GM19397 (cell line): ENCODE data around the gene LMO7.

Experiments
- ATAC-seq: cut with Tn5 transposase; IDR thresholded peaks from one replicate; pipeline ENCODE4 v1.9.1; 2021; ENCODE audit warnings: mild to moderate bottlenecking, moderate library complexity; ENCODE audit not compliant: unreplicated experiment

LMO7 gene

DNA sequence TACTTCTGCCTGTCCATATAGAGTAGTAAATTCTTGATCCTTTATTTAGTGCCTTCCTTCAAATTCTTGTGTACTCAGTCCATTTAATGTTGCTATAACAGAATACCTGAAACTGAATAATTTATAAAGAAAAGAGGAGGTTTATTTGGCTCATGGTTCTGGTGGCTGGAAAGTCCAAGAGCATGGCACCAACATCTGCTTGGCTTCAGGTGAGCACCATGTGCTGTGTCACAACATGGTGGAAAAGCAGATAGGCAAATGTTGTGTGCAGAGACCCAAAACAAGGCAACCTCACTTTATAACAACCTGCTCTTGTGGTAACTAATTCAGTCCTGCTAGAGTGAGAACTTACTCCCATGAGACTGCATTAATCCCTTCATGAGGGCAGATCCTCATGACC lies 195.3 kb downstream of the LMO7 start:
- ATAC-seq, result no peak

- ATAC-seq, result no peak
These were observed 196.7 kb downstream of the LMO7 start for GRCh38 chr13:75832812-75833211.

DNA sequence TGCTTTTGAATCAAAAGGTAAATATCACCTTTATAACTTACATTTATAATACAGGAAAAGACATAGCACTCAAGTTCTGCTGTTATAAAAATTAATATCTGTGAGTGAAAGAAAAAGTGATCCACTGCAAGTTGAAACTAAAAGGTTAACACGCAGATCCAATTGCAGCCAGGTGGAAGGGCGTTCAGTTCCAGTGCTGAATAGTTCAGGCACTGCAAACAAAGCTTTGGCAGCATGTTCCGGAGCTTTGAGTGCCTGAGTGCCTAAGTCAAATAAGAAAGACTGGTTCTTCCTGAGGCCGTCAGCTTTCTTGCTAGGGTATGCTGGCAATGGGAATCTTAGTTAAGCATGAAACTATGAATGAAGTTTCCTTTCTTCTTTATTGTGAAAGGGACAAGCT lies 200.3 kb downstream of the LMO7 start:
- no peak for ATAC-seq

- no peak for ATAC-seq
These were observed 202.4 kb downstream of the LMO7 start for GRCh38 chr13:75838366-75839005.

GRCh38 chr13:75839406-75839805 lies 203.3 kb downstream of the LMO7 start:
- no peak for ATAC-seq

- no peak for ATAC-seq
These were observed 205.8 kb downstream of the LMO7 start for GRCh38 chr13:75841905-75842304.

- no peak for ATAC-seq
These were observed 206.9 kb downstream of the LMO7 start for GRCh38 chr13:75843074-75843473.

DNA sequence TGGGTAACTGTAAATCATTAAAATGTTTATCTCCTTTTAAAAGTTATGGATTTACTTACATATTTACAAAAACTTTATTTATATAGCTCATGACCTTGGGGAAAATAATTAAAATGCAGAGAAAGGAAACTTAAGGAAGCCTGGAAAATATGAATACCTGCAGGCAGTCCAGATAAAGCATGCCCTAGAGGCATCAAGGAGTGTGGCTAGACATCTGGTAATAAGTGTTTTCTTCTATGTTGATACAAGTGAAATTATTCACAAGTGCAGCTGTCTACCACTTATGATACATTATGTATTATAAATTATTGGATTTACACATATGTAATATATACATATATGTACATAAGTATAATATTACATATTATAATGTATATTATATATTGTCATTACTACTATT lies 207.9 kb downstream of the LMO7 start:
- no peak for ATAC-seq

- ATAC-seq, result no peak
These were observed 211.5 kb downstream of the LMO7 start for GRCh38 chr13:75847588-75847987.

DNA sequence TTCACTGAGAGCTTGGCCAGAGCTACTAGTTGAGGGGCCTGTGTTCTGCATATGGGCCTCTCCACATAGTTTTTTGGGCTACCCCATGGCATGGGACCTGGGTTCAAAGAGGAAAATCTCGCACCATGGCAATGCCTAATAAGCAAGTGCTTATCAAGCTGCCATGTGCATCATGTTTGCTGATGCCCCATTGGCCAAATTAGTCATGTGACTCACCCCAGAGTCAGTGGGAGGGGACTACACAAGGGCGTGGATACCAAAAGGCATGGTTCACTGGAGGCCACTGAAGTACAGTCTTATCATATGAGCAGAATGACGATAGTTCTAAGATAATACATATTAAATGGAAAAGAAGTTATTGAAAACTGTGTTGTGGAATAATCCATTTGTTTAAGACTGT lies 214.8 kb downstream of the LMO7 start:
- ATAC-seq, result no peak

DNA sequence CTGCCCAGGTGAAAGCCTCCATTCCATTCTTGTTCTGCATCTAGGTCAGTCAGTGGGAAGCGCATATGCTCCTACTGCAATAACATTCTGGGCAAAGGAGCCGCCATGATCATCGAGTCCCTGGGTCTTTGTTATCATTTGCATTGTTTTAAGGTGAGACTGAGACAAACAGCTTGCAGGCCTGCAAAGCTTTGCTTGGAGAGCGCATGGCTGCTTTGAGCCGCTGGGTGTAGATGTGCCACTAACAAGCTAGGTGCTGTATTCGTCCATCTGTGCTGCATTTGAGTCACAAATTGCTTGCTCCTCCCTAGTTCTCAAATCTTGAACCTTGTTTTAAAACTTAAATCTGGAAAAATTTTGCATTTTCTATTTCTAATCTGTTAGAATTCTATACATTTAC lies 219.1 kb downstream of the LMO7 start:
- ATAC-seq, result no peak

DNA sequence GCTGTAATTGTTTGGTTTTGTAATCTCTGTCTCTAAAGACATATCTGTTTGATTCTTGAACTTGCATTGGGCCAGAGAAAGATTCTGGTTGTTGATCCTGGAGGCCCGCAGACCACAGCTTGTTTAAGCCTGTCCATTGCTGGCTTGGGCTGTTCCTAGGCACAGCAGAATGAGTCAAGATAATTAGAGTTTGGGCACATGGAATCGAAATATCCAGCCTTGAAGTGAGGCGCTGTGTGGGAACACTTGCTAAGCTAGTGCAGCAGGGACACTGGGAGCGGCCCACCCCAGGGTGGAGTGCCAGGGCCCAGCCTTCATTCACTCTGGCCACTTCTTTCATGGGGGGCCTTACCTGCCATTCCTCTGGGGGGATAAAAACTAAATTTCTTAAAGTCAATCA lies 219.7 kb downstream of the LMO7 start:
- no peak for ATAC-seq

DNA sequence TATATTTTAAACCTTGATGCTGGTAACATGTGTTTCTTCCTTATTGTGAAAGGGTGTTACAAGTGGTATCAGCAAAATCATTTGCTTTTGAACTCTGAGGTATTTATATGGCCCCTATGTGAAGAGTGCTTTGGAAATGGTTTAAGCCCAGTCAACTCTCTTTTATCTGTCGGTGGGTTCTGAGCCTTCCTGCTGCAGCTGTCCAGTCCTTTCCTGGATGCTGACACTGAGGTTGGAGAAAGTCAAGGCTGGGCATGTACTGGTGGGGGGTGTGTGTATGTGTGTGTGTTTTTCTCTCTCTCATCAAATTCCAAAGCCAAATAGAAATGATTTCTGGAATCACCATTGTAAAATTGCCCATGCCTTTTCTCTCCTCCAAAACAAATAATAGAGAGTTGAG lies 221.2 kb downstream of the LMO7 start:
- no peak for ATAC-seq

DNA sequence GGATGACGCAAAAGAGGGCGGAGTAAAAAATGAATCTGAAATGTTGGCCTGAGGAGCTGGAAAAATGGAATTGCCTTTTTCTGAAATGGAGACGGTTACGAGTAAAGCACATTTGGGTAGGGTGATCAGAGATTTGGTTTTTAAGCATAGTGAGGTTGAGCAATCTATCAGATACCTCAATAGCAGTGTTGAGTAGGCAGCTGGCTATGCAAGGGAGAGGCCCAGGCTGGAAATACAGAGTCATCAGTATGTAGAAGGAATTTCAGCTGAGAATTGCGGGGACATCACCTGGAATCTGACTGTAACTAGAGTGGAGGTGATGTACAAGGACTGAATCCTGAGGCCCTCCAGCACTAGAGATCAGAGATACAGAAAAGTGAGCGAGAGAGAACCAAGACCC lies 224.8 kb downstream of the LMO7 start:
- no peak for ATAC-seq

DNA sequence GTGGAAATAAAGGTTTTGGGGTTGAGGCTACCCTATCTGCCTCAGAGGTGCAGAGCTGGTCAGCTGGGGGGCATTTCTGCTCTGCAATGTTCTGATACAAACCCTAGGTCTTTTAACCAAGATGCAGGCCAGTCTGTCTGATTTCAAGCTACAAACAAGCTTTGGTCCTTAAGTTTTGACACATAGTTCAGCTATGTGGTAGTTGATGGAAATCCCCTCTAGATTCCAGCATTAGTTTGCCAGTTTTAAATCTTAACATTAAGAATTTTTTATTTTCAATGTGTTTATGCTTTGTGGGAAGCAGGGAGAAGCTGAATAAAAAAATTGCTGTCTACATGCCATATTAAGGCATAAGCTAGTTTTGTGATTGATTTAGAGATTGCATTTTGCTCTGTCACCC lies 225.7 kb downstream of the LMO7 start:
- ATAC-seq, result no peak

DNA sequence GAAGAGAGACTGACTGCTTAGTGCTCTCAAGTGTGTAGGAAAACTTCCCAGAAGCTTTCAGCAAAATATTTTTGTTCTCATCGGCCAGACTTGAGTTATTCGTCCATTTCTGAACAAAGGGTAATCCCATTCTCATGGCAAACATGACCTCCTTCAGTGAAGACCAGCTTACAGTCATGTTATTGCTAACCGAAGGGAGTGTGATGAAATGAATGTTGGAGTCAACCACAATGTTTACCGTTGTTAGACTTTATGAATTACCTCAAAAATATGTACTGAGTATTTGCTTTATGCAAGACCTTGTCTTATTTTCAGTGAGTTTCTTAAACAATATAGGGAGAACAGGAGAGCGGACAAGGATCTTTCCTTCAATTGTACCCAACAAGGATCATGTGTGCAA lies 228.6 kb downstream of the LMO7 start:
- no peak for ATAC-seq

DNA sequence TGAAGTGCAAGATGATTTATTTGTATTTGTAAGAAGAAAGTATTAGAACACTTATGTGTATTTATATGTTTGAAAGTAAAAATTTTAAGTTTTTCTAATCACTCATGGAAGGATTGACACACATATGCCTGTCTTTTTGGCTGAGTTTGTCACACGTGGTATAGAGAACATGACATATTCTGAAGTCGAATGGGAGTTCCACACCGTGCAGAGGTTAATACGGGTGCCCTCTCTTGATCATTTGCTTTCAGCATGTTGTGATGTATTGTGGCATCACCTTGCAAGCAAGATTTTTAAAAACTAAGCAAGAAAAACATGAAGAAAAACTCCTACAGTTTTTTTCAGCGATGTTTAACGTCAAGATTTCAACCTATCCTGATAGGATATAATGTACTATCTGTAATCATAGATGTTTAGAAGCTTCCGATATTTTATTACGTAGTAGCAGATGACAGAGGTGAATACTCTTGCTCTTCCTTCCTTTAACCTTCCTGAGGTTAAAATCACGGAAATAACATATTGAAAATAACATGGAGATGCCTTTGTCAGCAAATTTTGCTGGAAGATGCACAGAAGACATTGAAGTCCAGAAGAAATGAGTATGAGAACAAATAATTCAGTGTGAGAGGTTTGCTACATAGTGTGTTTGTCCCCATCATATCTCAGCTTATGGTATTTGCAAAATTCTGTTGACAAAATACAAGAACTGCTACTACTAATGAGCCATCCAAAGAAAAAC lies 231.4 kb downstream of the LMO7 start:
- ATAC-seq, result no peak

GRCh38 chr13:75869981-75870380 lies 233.9 kb downstream of the LMO7 start:
- ATAC-seq, result no peak

- no peak for ATAC-seq
These were observed 234.3 kb downstream of the LMO7 start for GRCh38 chr13:75870397-75870903.

DNA sequence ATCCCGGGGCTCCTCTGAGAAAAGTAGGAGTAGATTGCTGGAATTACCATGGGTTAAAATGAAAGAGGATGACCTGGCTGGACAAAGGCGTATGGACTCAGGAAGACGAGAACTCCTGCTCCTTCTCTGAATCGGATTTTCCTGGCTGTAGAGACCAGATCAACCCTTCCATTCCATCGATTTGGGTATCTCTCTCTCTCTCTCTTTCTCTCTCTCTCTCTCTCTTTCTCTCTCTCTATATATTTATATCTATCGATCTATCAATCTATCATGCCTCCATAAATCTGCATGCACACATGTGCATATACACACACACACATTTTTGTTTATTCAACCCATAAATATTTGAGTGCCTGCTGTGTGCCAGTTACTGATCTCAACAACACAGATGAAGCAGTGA lies 234.9 kb downstream of the LMO7 start:
- no peak for ATAC-seq

DNA sequence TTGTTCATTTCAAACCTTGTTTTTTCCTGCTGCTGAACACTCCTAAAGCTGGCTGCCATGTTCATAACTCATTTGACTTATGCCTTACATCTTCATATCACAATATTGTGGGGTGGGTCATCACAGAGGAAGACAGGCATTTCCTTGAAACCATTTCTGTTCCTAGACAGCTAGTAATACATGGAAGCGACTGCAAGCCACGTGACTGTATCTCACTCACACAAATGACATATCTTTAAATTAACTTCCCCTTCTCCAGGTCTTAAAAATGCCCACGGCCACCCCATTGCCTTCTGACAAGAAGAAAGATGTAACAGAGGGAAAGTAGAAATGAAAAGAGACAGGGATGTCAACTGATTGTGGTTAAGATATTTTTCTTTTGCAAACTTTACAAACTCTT lies 236.8 kb downstream of the LMO7 start:
- ATAC-seq, result no peak

GRCh38 chr13:75873494-75873893 lies 237.4 kb downstream of the LMO7 start:
- no peak for ATAC-seq

GRCh38 chr13:75875450-75875849 lies 239.3 kb downstream of the LMO7 start:
- no peak for ATAC-seq
